Ovary (tissue), 3 donors: ENCODE results near the gene PRMT2.
"Not testable (repeated sequence)": the region's sequence is repeated elsewhere in the genome, so short reads cannot be mapped to it uniquely, and the experiment has no call there.

Experiments used
- POLR2A ChIP-seq: fragments of 450-650 bp; IDR thresholded peaks from one replicate; pipeline ENCODE4 v1.6.1; 2017; ENCODE audit warnings: antibody characterized with exemption, mild to moderate bottlenecking, moderate library complexity
- TF ChIP-seq, protein P1 (sequence below), 3 donors: fragments of 450-650 bp in 2 of 3; fragments of 200-600 bp in 1 of 3; IDR thresholded peaks; one replicate each; pipeline versions ENCODE4 v1.5.1 to v1.8.0; 2016 to 2022; ENCODE audit warnings: antibody characterized with exemption in 3 of 3, mild to moderate bottlenecking in 1 of 3
- donor health status: DM: no; HTN: no; CAD: no.

DNA sequence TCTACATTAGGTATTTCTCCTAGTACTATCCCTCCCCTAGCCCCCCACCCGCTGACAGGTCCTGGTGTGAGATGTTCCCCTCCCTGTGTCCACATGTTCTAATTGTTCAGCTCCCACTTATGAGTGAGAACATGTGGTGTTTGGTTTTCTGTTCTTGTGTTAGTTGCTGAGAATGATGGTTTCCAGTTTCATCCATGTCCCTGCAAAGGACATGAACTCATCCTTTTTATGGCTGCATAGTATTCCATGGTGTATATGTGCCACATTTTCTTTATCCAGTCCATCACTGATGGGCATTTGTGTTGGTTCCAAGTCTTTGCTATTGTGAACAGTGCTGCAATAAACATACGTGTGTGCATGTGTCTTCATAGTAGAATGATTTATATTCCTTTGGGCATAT is 4.6 kb upstream of the PRMT2 start:
- not testable (repeated sequence) for TF ChIP-seq POLR2A
- TF ChIP-seq, protein P1, sequence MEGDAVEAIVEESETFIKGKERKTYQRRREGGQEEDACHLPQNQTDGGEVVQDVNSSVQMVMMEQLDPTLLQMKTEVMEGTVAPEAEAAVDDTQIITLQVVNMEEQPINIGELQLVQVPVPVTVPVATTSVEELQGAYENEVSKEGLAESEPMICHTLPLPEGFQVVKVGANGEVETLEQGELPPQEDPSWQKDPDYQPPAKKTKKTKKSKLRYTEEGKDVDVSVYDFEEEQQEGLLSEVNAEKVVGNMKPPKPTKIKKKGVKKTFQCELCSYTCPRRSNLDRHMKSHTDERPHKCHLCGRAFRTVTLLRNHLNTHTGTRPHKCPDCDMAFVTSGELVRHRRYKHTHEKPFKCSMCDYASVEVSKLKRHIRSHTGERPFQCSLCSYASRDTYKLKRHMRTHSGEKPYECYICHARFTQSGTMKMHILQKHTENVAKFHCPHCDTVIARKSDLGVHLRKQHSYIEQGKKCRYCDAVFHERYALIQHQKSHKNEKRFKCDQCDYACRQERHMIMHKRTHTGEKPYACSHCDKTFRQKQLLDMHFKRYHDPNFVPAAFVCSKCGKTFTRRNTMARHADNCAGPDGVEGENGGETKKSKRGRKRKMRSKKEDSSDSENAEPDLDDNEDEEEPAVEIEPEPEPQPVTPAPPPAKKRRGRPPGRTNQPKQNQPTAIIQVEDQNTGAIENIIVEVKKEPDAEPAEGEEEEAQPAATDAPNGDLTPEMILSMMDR (IDR thresholded peaks at IDR 0.05) = not testable (repeated sequence)
